IMR-90 (cell line): Measurements from ENCODE around the gene SINHCAF.
A peak's percentile ranks its signal among the peaks of the same experiment; 100 is the strongest.

Source experiments
- BHLHE40 ChIP-seq: fragments of 150-350 bp; IDR thresholded peaks from 2 replicates; pipeline ENCODE4 v1.6.1; 2016; ENCODE audit warnings: mild to moderate bottlenecking, low read depth, low read length
- MXI1 ChIP-seq: IDR thresholded peaks from 2 replicates; pipeline ENCODE4 v1.6.1; 2012; ENCODE audit warnings: low read depth, mild to moderate bottlenecking, low read length, moderate library complexity, borderline replicate concordance
- POLR2A ChIP-seq: IDR thresholded peaks from 2 replicates; pipeline ENCODE4 v1.6.1; 2012; ENCODE audit warnings: mild to moderate bottlenecking, low read depth, low read length
- TF ChIP-seq, protein P1 (sequence below): conservative IDR thresholded peaks from 2 replicates; pipeline ENCODE4 v1.5.1; 2012; ENCODE audit warnings: mild to moderate bottlenecking, low read depth, low read length, improper control_type of control experiment

DNA sequence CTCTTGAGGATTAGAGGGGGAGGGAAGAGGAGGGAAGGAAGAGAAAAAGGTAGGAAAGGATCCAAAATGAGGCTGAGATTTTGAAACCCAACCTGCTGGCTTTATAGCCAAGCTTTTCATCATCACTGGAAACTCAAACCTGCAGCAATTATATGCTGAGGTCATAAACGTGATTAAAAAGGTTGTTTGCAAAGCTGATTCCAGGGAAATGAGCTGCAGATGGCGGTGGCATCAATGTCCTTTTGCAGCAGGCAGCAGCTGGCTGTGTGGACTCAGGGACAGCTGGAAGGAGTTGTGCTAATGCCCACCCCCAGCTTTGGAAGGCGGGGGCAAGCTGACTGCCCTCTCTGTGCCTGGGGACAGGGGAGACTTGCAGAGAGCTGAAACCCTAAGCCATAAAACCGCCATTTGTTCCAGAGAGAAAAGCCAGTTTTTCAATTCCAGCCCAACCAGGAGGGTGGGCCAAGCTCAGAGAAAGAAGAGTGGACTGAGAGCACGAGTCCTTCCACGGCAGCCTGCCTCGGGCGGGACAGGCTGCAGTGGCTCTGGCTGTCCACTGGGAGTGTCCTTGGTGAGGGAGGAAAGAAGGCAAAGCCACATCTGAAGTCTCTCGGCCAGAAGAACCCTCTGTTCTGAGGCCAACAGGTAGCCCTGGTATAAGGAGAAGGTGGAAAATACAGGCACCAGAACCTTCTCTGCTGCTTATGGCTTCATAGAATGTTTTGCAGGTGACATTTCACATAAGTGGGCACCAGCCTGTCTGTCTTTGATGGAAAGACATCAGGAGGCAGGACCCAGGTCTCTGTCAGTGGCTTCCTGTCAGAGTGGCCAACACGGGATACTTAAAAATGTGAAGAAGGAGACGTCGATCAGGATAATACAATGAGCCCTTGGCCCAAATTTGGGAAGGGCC is 90.7 kb downstream of the SINHCAF start:
- TF ChIP-seq POLR2A (no peak), BHLHE40 (no peak), MXI1 (no peak)
- TF ChIP-seq, protein P1, sequence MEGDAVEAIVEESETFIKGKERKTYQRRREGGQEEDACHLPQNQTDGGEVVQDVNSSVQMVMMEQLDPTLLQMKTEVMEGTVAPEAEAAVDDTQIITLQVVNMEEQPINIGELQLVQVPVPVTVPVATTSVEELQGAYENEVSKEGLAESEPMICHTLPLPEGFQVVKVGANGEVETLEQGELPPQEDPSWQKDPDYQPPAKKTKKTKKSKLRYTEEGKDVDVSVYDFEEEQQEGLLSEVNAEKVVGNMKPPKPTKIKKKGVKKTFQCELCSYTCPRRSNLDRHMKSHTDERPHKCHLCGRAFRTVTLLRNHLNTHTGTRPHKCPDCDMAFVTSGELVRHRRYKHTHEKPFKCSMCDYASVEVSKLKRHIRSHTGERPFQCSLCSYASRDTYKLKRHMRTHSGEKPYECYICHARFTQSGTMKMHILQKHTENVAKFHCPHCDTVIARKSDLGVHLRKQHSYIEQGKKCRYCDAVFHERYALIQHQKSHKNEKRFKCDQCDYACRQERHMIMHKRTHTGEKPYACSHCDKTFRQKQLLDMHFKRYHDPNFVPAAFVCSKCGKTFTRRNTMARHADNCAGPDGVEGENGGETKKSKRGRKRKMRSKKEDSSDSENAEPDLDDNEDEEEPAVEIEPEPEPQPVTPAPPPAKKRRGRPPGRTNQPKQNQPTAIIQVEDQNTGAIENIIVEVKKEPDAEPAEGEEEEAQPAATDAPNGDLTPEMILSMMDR = peak; percentile 44
